Measurements from ENCODE around the gene ZNF440. TPM values are rescaled to one million over a fixed set of nuclear protein-coding genes. Genes with fewer than 3 reads are reported as not detected.
"Not testable (repeated sequence)": the region's sequence is repeated elsewhere in the genome, so short reads cannot be mapped to it uniquely, and the experiment has no call there.

The ZNF440 gene
- total and polyA plus RNA-seq, 2 experiments from 2014 or later, result 2.4 to 4.2 TPM

DNA sequence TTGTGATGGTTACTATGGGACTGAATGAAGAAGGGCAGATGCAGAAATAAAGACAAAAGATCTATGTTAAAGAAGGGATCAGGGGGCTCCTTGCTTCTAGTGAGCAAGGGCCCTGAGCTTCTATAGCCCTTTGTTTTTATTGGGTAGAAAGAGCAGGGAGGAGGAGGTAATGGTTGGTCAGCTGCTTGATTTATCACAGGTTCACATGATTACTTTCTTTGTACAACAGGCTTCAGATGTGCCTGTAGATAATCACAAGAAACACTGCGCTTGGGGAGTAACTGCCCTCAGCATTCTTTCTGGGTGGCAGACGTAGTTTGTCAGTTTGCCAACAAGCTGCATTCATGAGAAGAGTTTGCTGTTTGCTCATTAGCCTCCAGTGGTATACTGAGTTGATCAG, 29.6 kb downstream of the ZNF440 start:
- TF ChIP-seq EZH2 (IDR thresholded peaks at IDR 0.05; ENCODE audit: insufficient read depth, poor library complexity, severe bottlenecking) (no peak), EZH2phosphoT487 (IDR thresholded peaks at IDR 0.05; ENCODE audit: insufficient read depth, low read depth) (no peak)
- H3K27me3 ChIP-seq (replicated peaks; ENCODE audit: insufficient read depth), result no peaks in the 10 kb centered on the region; the same call in 1 of the 2 replicates
- peaks cover 2% of the 10 kb centered on the region; the same call in 1 of the 2 replicates for H3K79me2 ChIP-seq (ENCODE audit: insufficient read depth)
- H3K4me2 ChIP-seq (ENCODE audit: unreplicated experiment), result no peak overlapping the region
- H3K36me3 ChIP-seq (ENCODE audit: low read depth), result no peaks in the 10 kb centered on the region
- H3K9ac ChIP-seq, result no peak overlapping the region
- no peaks in the 10 kb centered on the region for H3K4me1 ChIP-seq (ENCODE audit: insufficient read depth)
- H3K27ac ChIP-seq, result no peak overlapping the region
- no peaks in the 10 kb centered on the region for H4K20me1 ChIP-seq (ENCODE audit: insufficient read depth)
- in situ Hi-C loops (cut with MboI), result no loop called here
- peaks cover 3% of the 10 kb centered on the region; the same call in 1 of the 2 replicates for H3F3A ChIP-seq (ENCODE audit: insufficient read depth)
- peak; percentile 3 for DNase-seq
- 16 to 31% methylated on average over 2 of the region's 2 CpGs for WGBS, 2 experiments (ENCODE audit: low coverage in 1 of 2, low lambda C conversion rate in 2 of 2, missing lambda C conversion rate in 2 of 2)
- no peak overlapping the region for H3K4me3 ChIP-seq
- H2AFZ ChIP-seq, result no peak overlapping the region
- H3K9me2 ChIP-seq (ENCODE audit: insufficient read depth), result no peaks in the 10 kb centered on the region
- H3K9me3 ChIP-seq (ENCODE audit: low read depth), result no peaks in the 10 kb centered on the region

DNA sequence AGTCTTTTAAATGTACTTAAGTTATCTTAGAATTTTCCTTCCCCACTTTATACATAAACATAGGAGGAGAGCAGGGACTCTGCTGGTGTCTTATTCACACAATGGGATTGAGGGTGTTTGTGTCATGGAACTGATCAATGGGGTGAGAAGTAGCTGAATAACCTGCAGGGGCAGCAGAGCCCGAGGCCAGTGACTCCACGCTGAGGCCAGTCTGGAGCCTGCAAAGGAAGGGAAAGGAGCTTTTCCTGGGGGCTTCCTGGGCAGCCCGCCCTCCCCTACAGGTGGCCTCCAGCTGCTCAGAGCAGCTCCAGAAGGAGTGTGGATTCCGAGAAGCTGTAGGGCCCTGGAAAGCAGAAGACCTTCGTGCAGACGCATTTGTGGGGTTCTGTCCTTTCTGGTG, 33.5 kb downstream of the ZNF440 start:
- H3K27me3 ChIP-seq (replicated peaks; ENCODE audit: insufficient read depth); H3K27ac ChIP-seq; H3K9me3 ChIP-seq (ENCODE audit: low read depth); in situ Hi-C loops (cut with MboI); H3K4me1 ChIP-seq (ENCODE audit: insufficient read depth); H3K9me2 ChIP-seq (ENCODE audit: insufficient read depth); H3K9ac ChIP-seq; H3K36me3 ChIP-seq (ENCODE audit: low read depth); H3K4me3 ChIP-seq; H4K20me1 ChIP-seq (ENCODE audit: insufficient read depth); H3K4me2 ChIP-seq (ENCODE audit: unreplicated experiment); H3F3A ChIP-seq (ENCODE audit: insufficient read depth): not testable (repeated sequence)
- H3K79me2 ChIP-seq (ENCODE audit: insufficient read depth), result peaks cover 41% of the 10 kb centered on the region
- H2AFZ ChIP-seq, result peak overlapping the region; percentile 92; the same call in 1 of the 2 replicates
- 28 to 31% methylated on average over 6 of the region's 6 CpGs for WGBS, 2 experiments (ENCODE audit: low coverage in 1 of 2, low lambda C conversion rate in 2 of 2, missing lambda C conversion rate in 2 of 2)
- peak; percentile 48 for DNase-seq

DNA sequence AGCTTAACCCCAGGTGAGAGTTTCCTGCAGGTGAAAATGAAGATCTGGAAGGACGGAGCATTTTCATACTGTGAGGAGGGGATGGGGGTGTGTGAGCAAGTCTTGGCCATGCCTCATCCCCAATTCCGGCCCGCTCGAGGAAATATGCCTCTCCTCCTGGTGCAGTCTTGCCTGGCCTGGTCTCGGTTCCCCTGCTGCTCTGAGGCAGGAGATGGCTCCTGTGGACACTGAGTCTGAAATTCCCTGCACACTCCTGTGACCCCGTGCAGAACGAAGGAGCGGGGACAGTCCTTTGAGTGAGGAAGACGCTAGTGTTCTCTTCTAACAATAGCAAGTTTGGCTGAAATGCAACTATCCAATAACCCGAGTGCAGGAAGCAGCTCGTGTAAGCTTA, 34.1 kb downstream of the ZNF440 start:
- Histone ChIP-seq H3K36me3 (ENCODE audit: low read depth) (no peaks in the 10 kb centered on the region), H2AFZ (peak overlapping the region; percentile 92), H3F3A (ENCODE audit: insufficient read depth) (peaks cover 3% of the 10 kb centered on the region; the same call in 1 of the 2 replicates), H3K9ac (no peak overlapping the region), H3K9me2 (ENCODE audit: insufficient read depth) (no peaks in the 10 kb centered on the region), H3K4me2 (ENCODE audit: unreplicated experiment) (peak overlapping the region; percentile 81), H3K27me3 (replicated peaks; ENCODE audit: insufficient read depth) (no peaks in the 10 kb centered on the region; the same call in 1 of the 2 replicates), H4K20me1 (ENCODE audit: insufficient read depth) (no peaks in the 10 kb centered on the region), H3K4me1 (ENCODE audit: insufficient read depth) (peaks cover 3% of the 10 kb centered on the region; the same call in 1 of the 2 replicates), H3K79me2 (ENCODE audit: insufficient read depth) (peaks cover 46% of the 10 kb centered on the region), H3K9me3 (ENCODE audit: low read depth) (no peaks in the 10 kb centered on the region), H3K27ac (no peak overlapping the region), H3K4me3 (peak overlapping the region; percentile 89)
- no peak for TF ChIP-seq EZH2 (IDR thresholded peaks at IDR 0.05; ENCODE audit: insufficient read depth, poor library complexity, severe bottlenecking)
- TF ChIP-seq EZH2phosphoT487 (IDR thresholded peaks at IDR 0.05; ENCODE audit: insufficient read depth, low read depth), result no peak
- 16 to 20% methylated on average over 11 of the region's 11 CpGs for WGBS, 2 experiments (ENCODE audit: low coverage in 1 of 2, low lambda C conversion rate in 2 of 2, missing lambda C conversion rate in 2 of 2)
- DNase-seq, result no peak
- in situ Hi-C loops (cut with MboI), result no loop called here

DNA sequence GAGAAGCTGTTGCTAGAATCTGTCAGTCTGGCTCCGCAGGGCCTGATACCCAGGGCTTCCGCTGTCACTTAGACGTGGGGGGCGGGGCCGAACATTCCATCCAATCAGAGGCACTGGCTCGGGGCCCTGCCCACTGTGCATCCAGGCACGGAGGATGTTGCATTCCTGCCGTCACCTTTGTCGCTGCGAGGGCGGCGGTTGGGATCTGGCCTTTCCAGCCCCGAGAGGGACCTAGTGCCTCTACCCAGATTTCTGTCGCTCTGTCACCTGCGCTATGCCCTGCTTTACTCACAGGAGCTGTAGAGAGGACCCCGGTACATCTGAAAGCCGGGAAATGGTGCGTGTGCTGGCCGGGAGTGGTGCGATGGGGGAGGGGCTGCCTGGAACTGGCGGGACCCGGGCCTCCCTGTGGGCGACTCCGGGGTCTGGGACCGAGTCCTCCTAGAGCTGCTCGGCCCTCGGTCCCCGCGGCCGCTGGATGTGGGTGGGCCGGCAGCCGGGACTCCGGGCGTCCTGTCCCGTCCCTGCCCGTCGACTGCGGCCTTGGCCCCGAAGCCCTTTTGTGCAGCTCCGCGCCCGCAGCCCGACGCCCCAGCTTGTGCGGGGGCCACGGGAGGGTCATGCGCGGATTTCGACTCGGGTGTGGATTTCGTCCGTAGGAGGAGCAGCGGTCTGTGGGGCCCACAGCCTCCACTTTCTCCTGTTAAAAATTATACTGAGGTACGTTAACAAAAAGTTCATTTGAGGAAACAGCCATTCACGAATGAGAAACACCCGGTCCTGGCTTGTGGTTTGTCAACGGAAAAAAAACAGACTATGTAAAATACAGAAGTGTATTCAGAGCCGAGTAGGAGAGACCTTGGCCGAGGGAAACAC, 34.8 kb downstream of the ZNF440 start, which contains the start of gene ZNF439:
Gene ZNF439, plus strand, starts transcription at position 133 of the 876 bp plus-strand sequence. Its CDS starts 142 bp downstream, at position 275.
- H3K9ac ChIP-seq, result peak within 1 kb of the TSS; percentile 66
- H3K9me2 ChIP-seq (ENCODE audit: insufficient read depth), result no peaks in the 10 kb centered on the region
- DNase-seq, result peak; percentile 93
- no peaks in the 10 kb centered on the region for H4K20me1 ChIP-seq (ENCODE audit: insufficient read depth)
- H3K4me2 ChIP-seq (ENCODE audit: unreplicated experiment), result peak within 1 kb of the TSS; percentile 81
- no peak for TF ChIP-seq EZH2phosphoT487 (IDR thresholded peaks at IDR 0.05; ENCODE audit: insufficient read depth, low read depth)
- TF ChIP-seq EZH2 (IDR thresholded peaks at IDR 0.05; ENCODE audit: insufficient read depth, poor library complexity, severe bottlenecking), result no peak
- no peaks in the 10 kb centered on the region for H3K27me3 ChIP-seq (replicated peaks; ENCODE audit: insufficient read depth)
- H3K9me3 ChIP-seq (ENCODE audit: low read depth), result no peaks in the 10 kb centered on the region
- H3K27ac ChIP-seq, result no peak within 1 kb of the TSS
- H3K36me3 ChIP-seq (ENCODE audit: low read depth), result no peaks in the 10 kb centered on the region
- WGBS, 2 experiments (ENCODE audit: low coverage in 1 of 2, low lambda C conversion rate in 2 of 2, missing lambda C conversion rate in 2 of 2), result 2% methylated on average over 46 to 57 of the region's 59 CpGs
- H2AFZ ChIP-seq, result peak within 1 kb of the TSS; percentile 92
- peaks cover 53% of the 10 kb centered on the region for H3K79me2 ChIP-seq (ENCODE audit: insufficient read depth)
- peak within 1 kb of the TSS; percentile 89 for H3K4me3 ChIP-seq
- in situ Hi-C loops (cut with MboI), result no loop called here
- H3K4me1 ChIP-seq (ENCODE audit: insufficient read depth), result peaks cover 3% of the 10 kb centered on the region; the same call in 1 of the 2 replicates
- peaks cover 3% of the 10 kb centered on the region; the same call in 1 of the 2 replicates for H3F3A ChIP-seq (ENCODE audit: insufficient read depth)

DNA sequence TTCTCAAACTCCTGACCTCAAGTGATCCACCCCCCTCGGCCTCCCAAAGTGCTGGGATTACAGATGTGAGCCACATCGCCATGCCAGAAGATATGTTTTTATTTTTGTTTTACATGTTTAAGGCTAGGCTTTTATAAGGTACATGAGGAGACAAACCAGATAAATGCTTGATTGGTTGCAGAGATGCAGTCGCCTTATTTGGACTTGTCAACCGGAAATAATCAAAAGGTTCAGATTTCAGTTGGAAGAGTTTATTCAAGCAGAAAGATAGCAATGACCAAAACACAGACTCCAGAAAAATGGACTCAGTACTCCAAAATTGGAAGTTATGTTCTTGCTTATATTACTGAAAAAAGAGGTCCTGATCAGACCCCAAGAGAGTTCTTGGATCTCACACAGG, 36.2 kb downstream of the ZNF440 start:
- H3K27me3 ChIP-seq (replicated peaks; ENCODE audit: insufficient read depth); H3K9ac ChIP-seq; H3K27ac ChIP-seq; H3K9me2 ChIP-seq (ENCODE audit: insufficient read depth); H2AFZ ChIP-seq; H3K36me3 ChIP-seq (ENCODE audit: low read depth); H3K4me2 ChIP-seq (ENCODE audit: unreplicated experiment); H3K9me3 ChIP-seq (ENCODE audit: low read depth); H3K4me1 ChIP-seq (ENCODE audit: insufficient read depth); H4K20me1 ChIP-seq (ENCODE audit: insufficient read depth); in situ Hi-C loops (cut with MboI); DNase-seq; H3F3A ChIP-seq (ENCODE audit: insufficient read depth); H3K4me3 ChIP-seq: not testable (repeated sequence)
- 84 to 85% methylated on average over 4 of the region's 4 CpGs for WGBS, 2 experiments (ENCODE audit: low coverage in 1 of 2, low lambda C conversion rate in 2 of 2, missing lambda C conversion rate in 2 of 2)
- H3K79me2 ChIP-seq (ENCODE audit: insufficient read depth), result peaks cover 67% of the 10 kb centered on the region

All from GM23248 (cell line).